ENCODE measurements around the gene SLC24A3. TPM values are rescaled to one million over a fixed set of nuclear protein-coding genes. Genes with fewer than 3 reads are reported as not detected.

Gene SLC24A3
- total and polyA plus RNA-seq, 2 experiments from 2014 or later = 0.81 to 2.5 TPM

DNA sequence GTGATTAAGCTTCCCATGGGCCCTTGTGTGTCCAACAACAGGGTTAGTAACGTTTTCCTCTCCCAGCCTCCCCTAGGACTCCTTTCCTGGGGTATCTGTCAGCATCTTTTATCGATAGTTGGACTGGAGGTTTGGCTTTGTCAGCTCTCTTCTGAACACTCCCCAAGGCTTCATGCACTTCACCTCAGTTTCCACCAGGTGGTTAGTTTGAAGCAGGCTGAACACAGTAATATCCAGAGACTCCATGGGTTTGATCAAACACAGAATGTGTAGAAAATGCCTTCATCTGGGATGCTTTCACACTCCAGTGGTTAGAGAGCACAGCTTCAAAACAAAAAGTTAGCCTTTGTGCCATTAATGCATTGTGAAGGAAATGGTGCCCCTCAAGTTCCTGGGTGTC is 139.1 kb downstream of the SLC24A3 start:
- no peaks in the 10 kb centered on the region for H3K9me3 Mint-ChIP-seq
- no peak overlapping the region for H3K27ac ChIP-seq (ENCODE audit: low read depth)
- H3F3A ChIP-seq (replicated peaks; ENCODE audit: low read depth) = no peaks in the 10 kb centered on the region
- H2AFZ ChIP-seq = no peak overlapping the region
- H4K20me1 ChIP-seq (replicated peaks; ENCODE audit: insufficient read depth) = no peaks in the 10 kb centered on the region
- H3K4me3 Mint-ChIP-seq = no peak overlapping the region
- H3K27ac Mint-ChIP-seq = no peak overlapping the region
- no peaks in the 10 kb centered on the region for H3K27me3 ChIP-seq (ENCODE audit: insufficient read depth)
- peaks cover 4% of the 10 kb centered on the region for H3K27me3 Mint-ChIP-seq (ENCODE audit: insufficient read depth, low read depth, poor library complexity)
- H3K36me3 ChIP-seq (ENCODE audit: insufficient read depth) = no peaks in the 10 kb centered on the region
- H3K4me1 Mint-ChIP-seq = peaks cover 5% of the 10 kb centered on the region; the same call in 1 of the 3 replicates
- no peaks in the 10 kb centered on the region for H3K4me1 ChIP-seq (ENCODE audit: insufficient read depth)
- TF ChIP-seq ZNF114 (CRISPR knock-in tag; IDR thresholded peaks at IDR 0.05) = no peak
- TF ChIP-seq ZNF331 (CRISPR knock-in tag; IDR thresholded peaks at IDR 0.05; ENCODE audit: low read depth) = no peak
- TF ChIP-seq JUNB (IDR thresholded peaks at IDR 0.05; ENCODE audit: unreplicated experiment) = no peak
- TF ChIP-seq POLR2AphosphoS5 (IDR thresholded peaks at IDR 0.05; ENCODE audit: low read depth) = no peak
- TF ChIP-seq, protein P1, sequence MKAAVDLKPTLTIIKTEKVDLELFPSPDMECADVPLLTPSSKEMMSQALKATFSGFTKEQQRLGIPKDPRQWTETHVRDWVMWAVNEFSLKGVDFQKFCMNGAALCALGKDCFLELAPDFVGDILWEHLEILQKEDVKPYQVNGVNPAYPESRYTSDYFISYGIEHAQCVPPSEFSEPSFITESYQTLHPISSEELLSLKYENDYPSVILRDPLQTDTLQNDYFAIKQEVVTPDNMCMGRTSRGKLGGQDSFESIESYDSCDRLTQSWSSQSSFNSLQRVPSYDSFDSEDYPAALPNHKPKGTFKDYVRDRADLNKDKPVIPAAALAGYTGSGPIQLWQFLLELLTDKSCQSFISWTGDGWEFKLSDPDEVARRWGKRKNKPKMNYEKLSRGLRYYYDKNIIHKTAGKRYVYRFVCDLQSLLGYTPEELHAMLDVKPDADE (IDR thresholded peaks at IDR 0.05) = no peak
- TF ChIP-seq, protein P2, sequence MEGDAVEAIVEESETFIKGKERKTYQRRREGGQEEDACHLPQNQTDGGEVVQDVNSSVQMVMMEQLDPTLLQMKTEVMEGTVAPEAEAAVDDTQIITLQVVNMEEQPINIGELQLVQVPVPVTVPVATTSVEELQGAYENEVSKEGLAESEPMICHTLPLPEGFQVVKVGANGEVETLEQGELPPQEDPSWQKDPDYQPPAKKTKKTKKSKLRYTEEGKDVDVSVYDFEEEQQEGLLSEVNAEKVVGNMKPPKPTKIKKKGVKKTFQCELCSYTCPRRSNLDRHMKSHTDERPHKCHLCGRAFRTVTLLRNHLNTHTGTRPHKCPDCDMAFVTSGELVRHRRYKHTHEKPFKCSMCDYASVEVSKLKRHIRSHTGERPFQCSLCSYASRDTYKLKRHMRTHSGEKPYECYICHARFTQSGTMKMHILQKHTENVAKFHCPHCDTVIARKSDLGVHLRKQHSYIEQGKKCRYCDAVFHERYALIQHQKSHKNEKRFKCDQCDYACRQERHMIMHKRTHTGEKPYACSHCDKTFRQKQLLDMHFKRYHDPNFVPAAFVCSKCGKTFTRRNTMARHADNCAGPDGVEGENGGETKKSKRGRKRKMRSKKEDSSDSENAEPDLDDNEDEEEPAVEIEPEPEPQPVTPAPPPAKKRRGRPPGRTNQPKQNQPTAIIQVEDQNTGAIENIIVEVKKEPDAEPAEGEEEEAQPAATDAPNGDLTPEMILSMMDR (conservative IDR thresholded peaks at IDR 0.05; ENCODE audit: low read depth in 2 of 2) = no peak; a peak in 1 of 4 replicates
- no peak for TF ChIP-seq ZNF462 (CRISPR knock-in tag; IDR thresholded peaks at IDR 0.05)
- no peak for TF ChIP-seq NANOG (IDR thresholded peaks at IDR 0.05; ENCODE audit: borderline replicate concordance)
- TF ChIP-seq CREB1 (CRISPR knock-in tag; IDR thresholded peaks at IDR 0.05; ENCODE audit: low read depth) = no peak
- ATAC-seq (peak; percentile 33; the same call in 2 of the 3 replicates), DNase-seq (ENCODE audit: low spot score) (peak; percentile 9)
- no peak overlapping the region for H3K4me3 ChIP-seq
- H3K79me2 ChIP-seq (replicated peaks; ENCODE audit: insufficient read depth) = no peaks in the 10 kb centered on the region
- no peak overlapping the region for H3K4me2 ChIP-seq
- H3K36me3 Mint-ChIP-seq (ENCODE audit: low read depth) = no peaks in the 10 kb centered on the region
- H3K9me2 ChIP-seq (ENCODE audit: insufficient read depth) = peaks cover 18% of the 10 kb centered on the region; the same call in 1 of the 2 replicates
